Hepatocyte (in vitro differentiated cells): ENCODE measurements around the gene GNAO1. TPM values are rescaled to one million over a fixed set of nuclear protein-coding genes. Genes with fewer than 3 reads are reported as not detected.

ENCODE experiments used
- DNase-seq: peaks from one replicate; pipeline ENCODE4 v3.0.0-alpha.2; 2016; ENCODE audit warnings: low spot score
- H2AFZ ChIP-seq: fragments of 200-600 bp; sonication (generic); 2 replicates; pipeline ENCODE4 v1.6.0; 2016; ENCODE audit warnings: antibody characterized with exemption, mild to moderate bottlenecking
- H3K27ac ChIP-seq: fragments of 200-600 bp; sonication (generic); 2 replicates; pipeline ENCODE4 v1.5.1; 2016; ENCODE audit warnings: mild to moderate bottlenecking
- H3K27me3 ChIP-seq: fragments of 200-600 bp; sonication (generic); 2 replicates; pipeline ENCODE4 v1.6.1; 2016
- H3K36me3 ChIP-seq: fragments of 200-600 bp; sonication (generic); replicated peaks from 2 replicates; pipeline ENCODE4 v1.5.1; 2016; ENCODE audit warnings: low read depth; ENCODE audit not compliant: insufficient read depth
- H3K4me1 ChIP-seq: fragments of 200-600 bp; sonication (generic); 2 replicates; pipeline ENCODE4 v1.5.1; 2016; ENCODE audit warnings: mild to moderate bottlenecking, moderate library complexity; ENCODE audit not compliant: insufficient read depth
- H3K4me2 ChIP-seq: fragments of 200-600 bp; sonication (generic); 2 replicates; pipeline ENCODE4 v1.6.0; 2016
- H3K4me3 ChIP-seq: fragments of 200-600 bp; sonication (generic); 2 replicates; pipeline ENCODE4 v1.5.1; 2016; ENCODE audit warnings: mild to moderate bottlenecking
- H3K79me2 ChIP-seq: fragments of 200-600 bp; sonication (generic); 2 replicates; pipeline ENCODE4 v1.6.0; 2017; ENCODE audit warnings: mild to moderate bottlenecking
- H3K9me2 ChIP-seq: fragments of 200-600 bp; sonication (generic); replicated peaks from 2 replicates; pipeline ENCODE4 v1.6.0; 2017; ENCODE audit warnings: mild to moderate bottlenecking; ENCODE audit not compliant: insufficient read depth
- H3K9me3 ChIP-seq: fragments of 200-600 bp; sonication (generic); 2 replicates; pipeline ENCODE4 v1.5.1; 2016; ENCODE audit warnings: low read depth, mild to moderate bottlenecking
- H4K20me1 ChIP-seq: fragments of 200-600 bp; sonication (generic); 2 replicates; pipeline ENCODE4 v1.6.0; 2016; ENCODE audit warnings: mild to moderate bottlenecking; ENCODE audit not compliant: insufficient read depth, poor library complexity, severe bottlenecking
- CTCF ChIP-seq: fragments of 200-600 bp; sonication (generic); IDR thresholded peaks from 2 replicates; pipeline ENCODE4 v1.5.1; 2016; ENCODE audit warnings: antibody characterized with exemption, mild to moderate bottlenecking; ENCODE audit not compliant: poor library complexity
- EZH2 ChIP-seq: fragments of 200-600 bp; sonication (generic); IDR thresholded peaks from 2 replicates; pipeline ENCODE4 v1.6.1; 2016; ENCODE audit warnings: antibody characterized with exemption, mild to moderate bottlenecking, borderline replicate concordance
- EZH2phosphoT487 ChIP-seq: fragments of 200-600 bp; sonication (generic); IDR thresholded peaks from one replicate; pipeline ENCODE4 v1.6.1; 2018; ENCODE audit warnings: antibody characterized with exemption, mild to moderate bottlenecking, low read depth, moderate library complexity; ENCODE audit not compliant: unreplicated experiment, severe bottlenecking
- WGBS: methylation state at CpG from one replicate; pipeline ENCODE4 v1.1.6; 2016; ENCODE audit warnings: low lambda C conversion rate; ENCODE audit errors: missing lambda C conversion rate; 5-methylcytosine and 5-hydroxymethylcytosine counted together
- polyA plus RNA-seq: library from polyadenylated mRNA; unstranded; fragments of >200 nt; fragmentation: Nextera tagmentation; extraction: Ambion mirVana; gene quantifications from 2 replicates; pipeline ENCODE4 v1.2.1, GENCODE V29; 2016
- total RNA-seq: library from RNA; depleted of rRNA; stranded (reverse); fragments of >200 nt; gene quantifications from 2 replicates; pipeline ENCODE4 v1.2.3, GENCODE V29; 2014

GNAO1 gene
- total and polyA plus RNA-seq, 2 experiments from 2014 or later, result 0.77 to 2.2 TPM

- 89% methylated on average over 4 of the region's 4 CpGs for WGBS
- Histone ChIP-seq H3K4me2 (no peak overlapping the region), H3K9me3 (no peaks in the 10 kb centered on the region), H3K36me3 (no peaks in the 10 kb centered on the region), H2AFZ (no peak overlapping the region), H3K4me1 (peaks cover 21% of the 10 kb centered on the region), H3K27me3 (no peaks in the 10 kb centered on the region), H3K27ac (no peak overlapping the region), H4K20me1 (no peaks in the 10 kb centered on the region), H3K9me2 (no peaks in the 10 kb centered on the region), H3K4me3 (no peak overlapping the region), H3K79me2 (no peaks in the 10 kb centered on the region)
- no peak for DNase-seq
- TF ChIP-seq EZH2phosphoT487 (no peak), EZH2 (no peak), CTCF (no peak)
These were observed 73.9 kb downstream of the GNAO1 start for GRCh38 chr16:56265184-56265583.

- Histone ChIP-seq H2AFZ (no peak overlapping the region), H3K36me3 (no peaks in the 10 kb centered on the region), H3K4me1 (peaks cover 21% of the 10 kb centered on the region), H3K4me3 (no peak overlapping the region), H3K4me2 (no peak overlapping the region), H3K9me3 (no peaks in the 10 kb centered on the region), H3K9me2 (no peaks in the 10 kb centered on the region), H3K27ac (no peak overlapping the region), H3K79me2 (no peaks in the 10 kb centered on the region), H3K27me3 (no peaks in the 10 kb centered on the region), H4K20me1 (no peaks in the 10 kb centered on the region)
- 93% methylated on average over 3 of the region's 3 CpGs for WGBS
- TF ChIP-seq EZH2phosphoT487 (no peak), EZH2 (no peak), CTCF (no peak)
- DNase-seq, result no peak
These were observed 74.5 kb downstream of the GNAO1 start for GRCh38 chr16:56265746-56266145.

- H3K9me2 ChIP-seq, result no peaks in the 10 kb centered on the region
- no peaks in the 10 kb centered on the region for H3K27me3 ChIP-seq
- no peaks in the 10 kb centered on the region for H4K20me1 ChIP-seq
- no peaks in the 10 kb centered on the region for H3K36me3 ChIP-seq
- H3K9me3 ChIP-seq, result no peaks in the 10 kb centered on the region
- 88% methylated on average over 17 of the region's 17 CpGs for WGBS
- no peak overlapping the region for H3K4me2 ChIP-seq
- TF ChIP-seq CTCF, result no peak
- TF ChIP-seq EZH2, result no peak
- TF ChIP-seq EZH2phosphoT487, result no peak
- H3K4me1 ChIP-seq, result peaks cover 18% of the 10 kb centered on the region
- H3K4me3 ChIP-seq, result no peak overlapping the region
- H3K27ac ChIP-seq, result no peak overlapping the region
- no peak overlapping the region for H2AFZ ChIP-seq
- no peaks in the 10 kb centered on the region for H3K79me2 ChIP-seq
- no peak for DNase-seq
These were observed 75.6 kb downstream of the GNAO1 start for GRCh38 chr16:56266641-56267607.
